Lower lobe of right lung (tissue), 2 donors: ENCODE results near the gene TSPAN11. TPM values are rescaled to one million over a fixed set of nuclear protein-coding genes. Genes with fewer than 3 reads are reported as not detected.

Experiments
- ATAC-seq, 2 donors: fragments of 200-7000 bp; cut with Tn5 transposase; one replicate each; pipeline ENCODE4 v1.9.1; 2020 to 2022; ENCODE audit warnings: mild to moderate bottlenecking in 2 of 2, moderate library complexity in 2 of 2
- DNase-seq: peaks from one replicate; pipeline ENCODE4 v3.0.0-alpha.2; 2020
- H3K27ac ChIP-seq: fragments of 200-600 bp; one replicate; pipeline ENCODE4 v1.8.0; 2022
- H3K27me3 ChIP-seq: fragments of 200-600 bp; one replicate; pipeline ENCODE4 v1.8.0; 2022; ENCODE audit warnings: low read depth
- H3K36me3 ChIP-seq: fragments of 200-600 bp; one replicate; pipeline ENCODE4 v1.8.0; 2022; ENCODE audit warnings: mild to moderate bottlenecking
- H3K4me1 ChIP-seq: fragments of 200-600 bp; one replicate; pipeline ENCODE4 v1.8.0; 2022
- H3K4me3 ChIP-seq: fragments of 200-600 bp; one replicate; pipeline ENCODE4 v1.8.0; 2022; ENCODE audit warnings: mild to moderate bottlenecking
- H3K9me3 ChIP-seq: fragments of 200-600 bp; one replicate; pipeline ENCODE4 v1.8.0; 2022
- CTCF ChIP-seq: fragments of 200-600 bp; IDR thresholded peaks from one replicate; pipeline ENCODE4 v1.8.0; 2022; ENCODE audit warnings: antibody characterized with exemption, mild to moderate bottlenecking
- intact Hi-C: fragments of 100-400 bp; cut with DNase I; formaldehyde crosslinking; loops from one replicate; pipeline ENCODE4 v1.11.0; 2022
- total RNA-seq: library from RNA; stranded (reverse); fragmentation: NEBNext Ultra II Directional; extraction: Animal tissue kit (Norgen Biotek cat#: 25700); gene quantifications from one replicate; pipeline ENCODE4 v1.2.1, GENCODE V29; 2021
- donor health status: DM: no; HTN: yes; CAD: no; lungs with severe emphysema.

Gene TSPAN11
- total RNA-seq, 1 donor from 2014 or later, result 9.1 TPM

GRCh38 chr12:31005944-31006361 is 79.4 kb downstream of the TSPAN11 start:
- no peak for TF ChIP-seq CTCF
- DNase-seq (no peak), ATAC-seq (no peak)
- Histone ChIP-seq H3K27me3 (no peaks in the 10 kb centered on the region), H3K4me1 (no peaks in the 10 kb centered on the region), H3K4me3 (no peak overlapping the region), H3K27ac (no peak overlapping the region), H3K9me3 (no peaks in the 10 kb centered on the region), H3K36me3 (no peaks in the 10 kb centered on the region)
- intact Hi-C loops, result no loop called here

GRCh38 chr12:31006416-31007152 is 80.0 kb downstream of the TSPAN11 start:
- Histone ChIP-seq H3K4me3 (no peak overlapping the region), H3K4me1 (no peaks in the 10 kb centered on the region), H3K36me3 (no peaks in the 10 kb centered on the region), H3K27me3 (no peaks in the 10 kb centered on the region), H3K27ac (no peak overlapping the region), H3K9me3 (no peaks in the 10 kb centered on the region)
- no peak for TF ChIP-seq CTCF
- intact Hi-C loops, result no loop called here
- no peak for ATAC-seq
- DNase-seq, result peak; percentile 12

GRCh38 chr12:31007153-31007495 is 80.6 kb downstream of the TSPAN11 start:
- H3K4me3 ChIP-seq, result no peak overlapping the region
- TF ChIP-seq CTCF, result no peak
- DNase-seq, result peak; percentile 9
- intact Hi-C loops, result no loop called here
- H3K4me1 ChIP-seq, result no peaks in the 10 kb centered on the region
- no peaks in the 10 kb centered on the region for H3K9me3 ChIP-seq
- H3K27me3 ChIP-seq, result no peaks in the 10 kb centered on the region
- no peak overlapping the region for H3K27ac ChIP-seq
- H3K36me3 ChIP-seq, result no peaks in the 10 kb centered on the region
- no peak for ATAC-seq

- H3K9me3 ChIP-seq, result no peaks in the 10 kb centered on the region
- peak; percentile 4 for DNase-seq
- H3K27me3 ChIP-seq, result no peaks in the 10 kb centered on the region
- no peak overlapping the region for H3K27ac ChIP-seq
- H3K4me3 ChIP-seq, result no peak overlapping the region
- no peaks in the 10 kb centered on the region for H3K36me3 ChIP-seq
- H3K4me1 ChIP-seq, result no peaks in the 10 kb centered on the region
- ATAC-seq, result no peak
- intact Hi-C loops, result no loop called here
- no peak for TF ChIP-seq CTCF
These were observed 81.2 kb downstream of the TSPAN11 start for GRCh38 chr12:31007636-31008175.

GRCh38 chr12:31008241-31008761 is 81.8 kb downstream of the TSPAN11 start:
- Histone ChIP-seq H3K9me3 (no peaks in the 10 kb centered on the region), H3K4me3 (no peak overlapping the region), H3K36me3 (no peaks in the 10 kb centered on the region), H3K4me1 (no peaks in the 10 kb centered on the region), H3K27me3 (no peaks in the 10 kb centered on the region), H3K27ac (no peak overlapping the region)
- DNase-seq (peak; percentile 34), ATAC-seq (no peak)
- TF ChIP-seq CTCF, result no peak
- intact Hi-C loops, result no loop called here
